Natural killer cell (primary cell): ENCODE measurements around the gene CLEC4A. TPM values are rescaled to one million over a fixed set of nuclear protein-coding genes. Genes with fewer than 3 reads are reported as not detected.
A peak's percentile ranks its signal among the peaks of the same experiment; 100 is the strongest.
"Not testable (repeated sequence)": the region's sequence is repeated elsewhere in the genome, so short reads cannot be mapped to it uniquely, and the experiment has no call there.

Experiments used
- ATAC-seq, 3 donors: fragments of 150-1000 bp in 2 of 3; fragments of 200-7000 bp in 1 of 3; cut with Tn5 transposase; 1 replicate in 1 of 3; 2 replicates in 2 of 3; pipeline ENCODE4 v1.10.0; 2021; ENCODE audit warnings: mild to moderate bottlenecking in 2 of 3, moderate library complexity in 2 of 3
- DNase-seq, 2 donors: peaks; one replicate each; pipeline versions ENCODE4 v3.0.0 to v3.0.0-alpha.2; 2013 to 2021; ENCODE audit warnings: mixed read lengths in 1 of 2
- H3K27ac ChIP-seq: one replicate; pipeline ENCODE4 v1.5.1; 2013; ENCODE audit warnings: mild to moderate bottlenecking, low read length
- H3K27me3 ChIP-seq: one replicate; pipeline ENCODE4 v1.6.1; 2013; ENCODE audit warnings: low read length; ENCODE audit not compliant: control insufficient read depth, insufficient read depth
- H3K36me3 ChIP-seq: one replicate; pipeline ENCODE4 v1.6.1; 2013; ENCODE audit warnings: low read length; ENCODE audit not compliant: control insufficient read depth, insufficient read depth
- H3K4me1 ChIP-seq: one replicate; pipeline ENCODE4 v1.6.1; 2013; ENCODE audit warnings: low read length; ENCODE audit not compliant: control insufficient read depth, insufficient read depth
- H3K4me3 ChIP-seq: one replicate; pipeline ENCODE4 v1.5.1; 2013; ENCODE audit warnings: low read length
- H3K9me3 ChIP-seq: one replicate; pipeline ENCODE4 v1.6.1; 2013; ENCODE audit warnings: low read length; ENCODE audit not compliant: control insufficient read depth, insufficient read depth
- H3K27ac Mint-ChIP-seq, 2 donors: one replicate each; pipeline ENCODE4 v1.8.0; 2022; ENCODE audit warnings: mild to moderate bottlenecking in 2 of 2, mixed read lengths in 2 of 2, moderate library complexity in 1 of 2
- H3K27me3 Mint-ChIP-seq, 2 donors: one replicate each; pipeline ENCODE4 v1.8.0; 2022; ENCODE audit warnings: low read depth in 2 of 2, mixed read lengths in 2 of 2
- H3K36me3 Mint-ChIP-seq: one replicate; pipeline ENCODE4 v1.8.0; 2022; ENCODE audit warnings: mixed read lengths
- H3K4me1 Mint-ChIP-seq, 2 donors: one replicate each; pipeline ENCODE4 v1.8.0; 2022; ENCODE audit warnings: mixed read lengths in 2 of 2
- H3K4me3 Mint-ChIP-seq: one replicate; pipeline ENCODE4 v1.8.0; 2022; ENCODE audit warnings: mild to moderate bottlenecking, moderate library complexity, mixed read lengths
- H3K9me3 Mint-ChIP-seq, 2 donors: one replicate each; pipeline ENCODE4 v1.8.0; 2022; ENCODE audit warnings: mixed read lengths in 2 of 2
- WGBS: methylation state at CpG from one replicate; pipeline ENCODE4 v1.1.7; 2013; ENCODE audit warnings: missing lambda C conversion rate; ENCODE audit not compliant: insufficient coverage; 5-methylcytosine and 5-hydroxymethylcytosine counted together
- intact Hi-C: fragments of 100-400 bp; cut with micrococcal nuclease; formaldehyde crosslinking; loops from one replicate; pipeline ENCODE4 v1.14.2; 2022
- total RNA-seq, 4 donors: library from RNA; stranded (reverse); fragments of 120-200 nt in 1 of 4; gene quantifications; one replicate each; pipeline versions ENCODE4 v1.2.3 to v1.2.4, GENCODE V29; 2013 to 2022
- TF ChIP-seq, protein P1 (sequence below): fragments of 200-600 bp; IDR thresholded peaks from one replicate; pipeline ENCODE4 v1.8.0; 2022; ENCODE audit warnings: antibody characterized with exemption

Gene CLEC4A
- total RNA-seq, 3 donors from 2014 or later (not counting 1 experiment from before 2014, with no cell fraction given) = 1.6 to 6.9 (median 1.7) TPM

- intact Hi-C loops, H3K36me3 ChIP-seq, H3K4me1 ChIP-seq, H3K9me3 Mint-ChIP-seq, H3K9me3 ChIP-seq, H3K36me3 Mint-ChIP-seq, H3K27me3 ChIP-seq: not testable (repeated sequence)
- peak overlapping the region; percentile 88 for H3K4me3 Mint-ChIP-seq
- Histone ChIP-seq H3K4me3 (peak overlapping the region; percentile 68), H3K27ac (peak overlapping the region; percentile 79)
- peaks cover 10 to 19% of the 10 kb centered on the region in 2 donors for H3K4me1 Mint-ChIP-seq
- DNase-seq (peak; percentile 74 to 76), ATAC-seq (peak; percentile 72 to 100 (median 87))
- WGBS = 1% methylated on average over 37 of the region's 43 CpGs
- peak overlapping the region; percentile 82 to 90 for H3K27ac Mint-ChIP-seq
- peaks cover 3 to 13% of the 10 kb centered on the region in 2 donors for H3K27me3 Mint-ChIP-seq
- TF ChIP-seq, protein P1, sequence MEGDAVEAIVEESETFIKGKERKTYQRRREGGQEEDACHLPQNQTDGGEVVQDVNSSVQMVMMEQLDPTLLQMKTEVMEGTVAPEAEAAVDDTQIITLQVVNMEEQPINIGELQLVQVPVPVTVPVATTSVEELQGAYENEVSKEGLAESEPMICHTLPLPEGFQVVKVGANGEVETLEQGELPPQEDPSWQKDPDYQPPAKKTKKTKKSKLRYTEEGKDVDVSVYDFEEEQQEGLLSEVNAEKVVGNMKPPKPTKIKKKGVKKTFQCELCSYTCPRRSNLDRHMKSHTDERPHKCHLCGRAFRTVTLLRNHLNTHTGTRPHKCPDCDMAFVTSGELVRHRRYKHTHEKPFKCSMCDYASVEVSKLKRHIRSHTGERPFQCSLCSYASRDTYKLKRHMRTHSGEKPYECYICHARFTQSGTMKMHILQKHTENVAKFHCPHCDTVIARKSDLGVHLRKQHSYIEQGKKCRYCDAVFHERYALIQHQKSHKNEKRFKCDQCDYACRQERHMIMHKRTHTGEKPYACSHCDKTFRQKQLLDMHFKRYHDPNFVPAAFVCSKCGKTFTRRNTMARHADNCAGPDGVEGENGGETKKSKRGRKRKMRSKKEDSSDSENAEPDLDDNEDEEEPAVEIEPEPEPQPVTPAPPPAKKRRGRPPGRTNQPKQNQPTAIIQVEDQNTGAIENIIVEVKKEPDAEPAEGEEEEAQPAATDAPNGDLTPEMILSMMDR = peak; percentile 73
Measured at GRCh38 chr12:8179989-8180585, 56.7 kb downstream of the CLEC4A start.

- H3K27ac ChIP-seq, ATAC-seq, H3K4me3 ChIP-seq, H3K4me1 ChIP-seq, H3K9me3 Mint-ChIP-seq, H3K36me3 Mint-ChIP-seq, DNase-seq, H3K9me3 ChIP-seq, H3K27me3 ChIP-seq, H3K36me3 ChIP-seq, intact Hi-C loops, H3K27me3 Mint-ChIP-seq: not testable (repeated sequence)
- H3K4me1 Mint-ChIP-seq = peaks cover 10 to 19% of the 10 kb centered on the region in 2 donors
- peak overlapping the region; percentile 82 for H3K4me3 Mint-ChIP-seq
- H3K27ac Mint-ChIP-seq = peak overlapping the region; percentile 31 to 90
Measured at GRCh38 chr12:8181271-8181670, 57.9 kb downstream of the CLEC4A start.

DNA sequence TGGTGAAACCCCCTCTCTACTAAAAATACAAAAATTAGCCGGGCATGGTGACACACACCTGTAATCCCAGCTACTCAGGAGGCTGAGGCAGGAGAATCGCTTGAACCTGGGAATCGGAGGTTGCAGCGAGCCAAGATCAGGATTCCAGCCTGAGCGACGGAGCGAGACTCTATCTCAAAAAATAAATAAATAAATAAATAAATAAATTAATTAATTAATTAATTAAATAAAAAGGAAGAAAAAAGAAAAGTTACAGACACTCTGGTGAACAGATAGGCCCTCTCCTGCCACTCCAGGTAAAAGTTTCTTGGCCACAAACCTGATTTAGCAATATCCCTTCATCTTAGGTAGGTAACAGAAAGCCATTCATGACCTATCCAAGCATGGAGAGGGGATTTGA is 59.5 kb downstream of the CLEC4A start:
- H3K36me3 ChIP-seq, H3K9me3 ChIP-seq, H3K36me3 Mint-ChIP-seq, intact Hi-C loops, H3K27me3 Mint-ChIP-seq, H3K27me3 ChIP-seq, H3K4me3 ChIP-seq, H3K4me3 Mint-ChIP-seq, H3K27ac ChIP-seq, DNase-seq, H3K9me3 Mint-ChIP-seq, H3K27ac Mint-ChIP-seq, ATAC-seq, H3K4me1 ChIP-seq: not testable (repeated sequence)
- peaks cover 10 to 19% of the 10 kb centered on the region in 2 donors for H3K4me1 Mint-ChIP-seq
- whole genome bisulfite sequencing = 100% methylated on average over 2 of the region's 7 CpGs

- DNase-seq, H3K27me3 ChIP-seq, H3K9me3 ChIP-seq, H3K4me3 Mint-ChIP-seq, H3K27ac Mint-ChIP-seq, intact Hi-C loops, H3K9me3 Mint-ChIP-seq, H3K4me1 ChIP-seq, H3K36me3 ChIP-seq, H3K4me3 ChIP-seq, H3K36me3 Mint-ChIP-seq, H3K27me3 Mint-ChIP-seq, H3K27ac ChIP-seq, ATAC-seq: not testable (repeated sequence)
- H3K4me1 Mint-ChIP-seq = peaks cover 10 to 19% of the 10 kb centered on the region in 2 donors
- WGBS = 98% methylated on average over 21 of the region's 23 CpGs
Measured at GRCh38 chr12:8183346-8183745, 59.9 kb downstream of the CLEC4A start.

- H3K27ac ChIP-seq, H3K36me3 ChIP-seq, H3K9me3 ChIP-seq, H3K9me3 Mint-ChIP-seq, H3K27ac Mint-ChIP-seq, H3K4me3 Mint-ChIP-seq, H3K27me3 ChIP-seq, H3K36me3 Mint-ChIP-seq, ATAC-seq, H3K27me3 Mint-ChIP-seq, DNase-seq, intact Hi-C loops, H3K4me3 ChIP-seq, H3K4me1 ChIP-seq: not testable (repeated sequence)
- WGBS = 100% methylated on average over 13 of the region's 28 CpGs
- H3K4me1 Mint-ChIP-seq = peaks cover 10 to 19% of the 10 kb centered on the region in 2 donors
Measured at GRCh38 chr12:8184206-8184605, 60.8 kb downstream of the CLEC4A start.

DNA sequence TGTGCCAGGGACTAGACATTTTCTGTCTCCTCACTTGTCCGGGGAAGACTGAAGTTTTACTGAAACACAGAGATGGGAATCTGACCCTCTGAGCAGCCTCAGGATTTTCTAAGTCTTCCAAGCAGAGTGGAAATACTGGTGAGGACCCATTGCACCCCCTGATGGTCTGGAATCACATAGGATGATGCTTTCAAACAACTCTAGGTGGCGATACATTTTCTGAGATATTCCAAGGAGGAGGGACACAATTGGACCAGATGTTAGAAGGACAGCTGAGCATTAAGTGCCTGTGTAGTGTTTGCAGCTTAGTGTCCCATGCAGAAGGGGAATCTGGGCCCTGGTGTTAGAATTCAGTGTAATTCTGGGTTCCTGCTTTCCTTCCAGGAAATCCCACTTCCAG is 64.7 kb downstream of the CLEC4A start:
- H3K9me3 ChIP-seq, H3K27ac ChIP-seq, ATAC-seq, H3K9me3 Mint-ChIP-seq, intact Hi-C loops, H3K4me3 Mint-ChIP-seq, DNase-seq, H3K4me1 ChIP-seq, H3K27me3 Mint-ChIP-seq, H3K4me1 Mint-ChIP-seq, H3K36me3 Mint-ChIP-seq, H3K27ac Mint-ChIP-seq, H3K27me3 ChIP-seq, H3K36me3 ChIP-seq, H3K4me3 ChIP-seq: not testable (repeated sequence)
- WGBS = 92% methylated on average over 2 of the region's 2 CpGs
